IMR-90 (cell line): ENCODE data around the gene TGFB2. TPM values are rescaled to one million over a fixed set of nuclear protein-coding genes. Genes with fewer than 3 reads are reported as not detected.
"Not testable (repeated sequence)": the region's sequence is repeated elsewhere in the genome, so short reads cannot be mapped to it uniquely, and the experiment has no call there.

ENCODE experiments used
- ATAC-seq: fragments of 200-7000 bp; cut with Tn5 transposase; 2 replicates; pipeline ENCODE4 v1.9.1; 2020; ENCODE audit warnings: low read depth, mild to moderate bottlenecking, moderate library complexity
- BruUV-seq: library from RNA; stranded (reverse); fragments of 400-500 nt; replicated peaks from 2 replicates; lab custom pipeline; 2021; lab: Mats Ljungman, UMichigan
- CTCF ChIA-PET: fragments of 300-600 bp; formaldehyde crosslinking; extraction: SDS; loops from one replicate; lab custom pipeline; 2021; ENCODE audit warnings: antibody characterized with exemption; lab: Yijun Ruan, JAX
- POLR2A ChIA-PET: fragments of 300-600 bp; sonication (Branson Sonifier 250); formaldehyde crosslinking; loops from one replicate; lab custom pipeline; 2022; ENCODE audit warnings: antibody characterized with exemption; ENCODE audit not compliant: unreplicated experiment; lab: Charles Lee
- DNase-seq: peaks from one replicate; pipeline ENCODE4 v3.0.0; 2013
- H2AFZ ChIP-seq: replicated peaks from 2 replicates; pipeline ENCODE3; 2013; ENCODE audit warnings: low read length, mild to moderate bottlenecking; ENCODE audit not compliant: poor library complexity
- H2AK5ac ChIP-seq: 2 replicates; pipeline ENCODE4 v1.6.1; 2013; ENCODE audit warnings: low read depth, low read length, inconsistent platforms
- H2AK9ac ChIP-seq: replicated peaks from 2 replicates; pipeline ENCODE3; 2013; ENCODE audit warnings: mild to moderate bottlenecking, low read depth, low read length, moderate library complexity; ENCODE audit not compliant: poor library complexity
- H2BK120ac ChIP-seq: 2 replicates; pipeline ENCODE4 v1.6.1; 2013; ENCODE audit warnings: low read depth, low read length, inconsistent platforms
- H2BK15ac ChIP-seq: 3 replicates; pipeline ENCODE4 v1.6.1; 2013; ENCODE audit warnings: low read depth, low read length, inconsistent platforms
- H2BK20ac ChIP-seq: 2 replicates; pipeline ENCODE4 v1.6.1; 2013; ENCODE audit warnings: low read depth, mild to moderate bottlenecking, inconsistent platforms, low read length, moderate library complexity
- H2BK5ac ChIP-seq: 2 replicates; pipeline ENCODE4 v1.6.1; 2013; ENCODE audit warnings: mild to moderate bottlenecking, low read depth, low read length, inconsistent platforms; ENCODE audit not compliant: poor library complexity, severe bottlenecking
- H3K14ac ChIP-seq: replicated peaks from 2 replicates; pipeline ENCODE4 v1.6.1; 2013; ENCODE audit warnings: low read depth, low read length, inconsistent platforms
- H3K18ac ChIP-seq: 2 replicates; pipeline ENCODE4 v1.6.1; 2013; ENCODE audit warnings: low read depth, low read length, control low read depth
- H3K23ac ChIP-seq: 2 replicates; pipeline ENCODE4 v1.6.1; 2013; ENCODE audit warnings: low read depth, low read length, inconsistent platforms
- H3K27ac ChIP-seq: 2 replicates; pipeline ENCODE4 v1.5.1; 2013; ENCODE audit warnings: mild to moderate bottlenecking, control low read depth, low read length; ENCODE audit not compliant: insufficient read depth
- H3K27me3 ChIP-seq: 2 replicates; pipeline ENCODE4 v1.6.1; 2013; ENCODE audit warnings: low read length; ENCODE audit not compliant: control insufficient read depth, insufficient read depth
- H3K36me3 ChIP-seq: 2 replicates; pipeline ENCODE4 v1.6.1; 2013; ENCODE audit warnings: low read length, mixed read lengths; ENCODE audit not compliant: control insufficient read depth, insufficient read depth
- H3K4ac ChIP-seq: 2 replicates; pipeline ENCODE4 v1.6.1; 2013; ENCODE audit warnings: low read depth, low read length, inconsistent platforms
- H3K4me1 ChIP-seq: 2 replicates; pipeline ENCODE4 v1.6.1; 2013; ENCODE audit warnings: low read length, mixed read lengths; ENCODE audit not compliant: control insufficient read depth, insufficient read depth
- H3K4me2 ChIP-seq: 2 replicates; pipeline ENCODE4 v1.6.1; 2013; ENCODE audit warnings: low read depth, mild to moderate bottlenecking, control low read depth, low read length, moderate library complexity
- H3K4me3 ChIP-seq: 2 replicates; pipeline ENCODE4 v1.5.1; 2013; ENCODE audit warnings: low read depth, mild to moderate bottlenecking, control low read depth, low read length, moderate library complexity; ENCODE audit not compliant: insufficient read depth
- H3K56ac ChIP-seq: 2 replicates; pipeline ENCODE4 v1.6.1; 2013; ENCODE audit warnings: low read length, inconsistent platforms; ENCODE audit not compliant: insufficient read depth; ENCODE audit errors: extremely low read depth
- H3K79me1 ChIP-seq, 2 experiments: 2 replicates each; pipeline ENCODE4 v1.6.1; 2013; ENCODE audit warnings: low read length in 2 of 2, inconsistent platforms in 1 of 2, low read depth in 1 of 2
- H3K9ac ChIP-seq: 2 replicates; pipeline ENCODE4 v1.6.1; 2013; ENCODE audit warnings: low read depth, low read length, control low read depth
- H3K9me1 ChIP-seq: 2 replicates; pipeline ENCODE4 v1.6.1; 2013; ENCODE audit warnings: low read length, inconsistent platforms; ENCODE audit not compliant: insufficient read depth
- H3K9me3 ChIP-seq: 2 replicates; pipeline ENCODE4 v1.6.1; 2013; ENCODE audit warnings: low read length; ENCODE audit not compliant: control insufficient read depth, insufficient read depth
- H4K20me1 ChIP-seq: 2 replicates; pipeline ENCODE4 v1.6.1; 2013; ENCODE audit warnings: low read length, inconsistent platforms; ENCODE audit not compliant: insufficient read depth
- H4K5ac ChIP-seq: 2 replicates; pipeline ENCODE4 v1.6.1; 2013; ENCODE audit warnings: mild to moderate bottlenecking, low read depth, low read length, control low read depth
- H4K8ac ChIP-seq, 2 experiments: 2 replicates each; pipeline ENCODE4 v1.6.1; 2013; ENCODE audit warnings: low read depth in 2 of 2, low read length in 2 of 2, control low read depth in 1 of 2, inconsistent platforms in 1 of 2
- H4K91ac ChIP-seq: 2 replicates; pipeline ENCODE4 v1.6.1; 2013; ENCODE audit warnings: low read depth, low read length, inconsistent platforms; ENCODE audit not compliant: insufficient read depth
- WGBS, 2 experiments: methylation state at CpG; one replicate each; pipeline versions ENCODE4 v1.1.5 to v1.1.7; 2013; ENCODE audit warnings: missing lambda C conversion rate in 2 of 2; ENCODE audit not compliant: insufficient read length in 1 of 2; ENCODE audit errors: extremely low coverage in 2 of 2; 5-methylcytosine and 5-hydroxymethylcytosine counted together
- dilution Hi-C: fragments of 300-500 bp; cut with HindIII; formaldehyde crosslinking; loops from one replicate; pipeline ENCODE4 v1.14.3; 2018; ENCODE audit warnings: low sequenced_read_pairs; ENCODE audit not compliant: unreplicated experiment
- in situ Hi-C: fragments of 300-500 bp; cut with MboI; formaldehyde crosslinking; loops from 3 replicates; pipeline ENCODE4 v1.14.3; 2019; ENCODE audit warnings: low sequenced_read_pairs, inconsistent platforms, mixed read lengths
- intact Hi-C: fragments of 100-400 bp; cut with micrococcal nuclease; formaldehyde crosslinking; loops from 2 replicates; pipeline ENCODE4 v1.10.0; 2022
- polyA plus RNA-seq, 3 experiments: library from polyadenylated mRNA; depleted of rRNA; stranded (reverse); fragments of >200 nt; gene quantifications; 2 replicates each; pipeline ENCODE4 v1.2.3, GENCODE V29; 2012; ENCODE audit warnings: low replicate concordance in 1 of 3
- total RNA-seq: library from RNA; depleted of rRNA; stranded (reverse); fragments of >200 nt; gene quantifications from 2 replicates; pipeline ENCODE4 v1.2.3, GENCODE V29; 2012

TGFB2 gene
- total and polyA plus RNA-seq, 2 of the 4 experiments (the other 2 are of a cell fraction): 3.7 to 3.8 TPM

GRCh38 chr1:218320182-218320581, 25.0 kb upstream of the TGFB2 start:
- H3K18ac ChIP-seq, H3K56ac ChIP-seq, H3K79me1 ChIP-seq, H3K9me1 ChIP-seq, H2AK9ac ChIP-seq, H3K9ac ChIP-seq, H2AFZ ChIP-seq, POLR2A ChIA-PET, H3K27me3 ChIP-seq, H2BK20ac ChIP-seq, H3K23ac ChIP-seq, H3K27ac ChIP-seq, H3K4me1 ChIP-seq, H2AK5ac ChIP-seq, H2BK120ac ChIP-seq, H4K5ac ChIP-seq, BruUV-seq, H4K20me1 ChIP-seq, H4K8ac ChIP-seq, ATAC-seq, H2BK15ac ChIP-seq, H3K4me3 ChIP-seq, H4K91ac ChIP-seq, H3K4me2 ChIP-seq, DNase-seq, intact Hi-C loops, H2BK5ac ChIP-seq, H3K9me3 ChIP-seq, H3K14ac ChIP-seq, dilution Hi-C loops, H3K4ac ChIP-seq: not testable (repeated sequence)
- in situ Hi-C loops: loop anchor here (10.0 kb wide), 2 partner anchors 1345 to 1495 kb away; no protein-coding TSS in a partner anchor
- CTCF ChIA-PET: interaction anchor here (0.6 to 0.9 kb wide), 2 partner anchors 21 to 675 kb away, joined by 3 read pairs; no protein-coding TSS in a partner anchor
- WGBS, 2 experiments: no CpG with 5 or more reads among the region's 3 CpGs
- H3K36me3 ChIP-seq: peaks cover 11% of the 10 kb centered on the region
